GM21447 (cell line): ENCODE results near the gene KMT2E.

Source experiments
- ATAC-seq: cut with Tn5 transposase; IDR thresholded peaks from one replicate; pipeline ENCODE4 v1.9.1; 2021; ENCODE audit not compliant: unreplicated experiment

KMT2E gene

GRCh38 chr7:105068886-105069285 lies 54.9 kb downstream of the KMT2E start:
- no peak for ATAC-seq

DNA sequence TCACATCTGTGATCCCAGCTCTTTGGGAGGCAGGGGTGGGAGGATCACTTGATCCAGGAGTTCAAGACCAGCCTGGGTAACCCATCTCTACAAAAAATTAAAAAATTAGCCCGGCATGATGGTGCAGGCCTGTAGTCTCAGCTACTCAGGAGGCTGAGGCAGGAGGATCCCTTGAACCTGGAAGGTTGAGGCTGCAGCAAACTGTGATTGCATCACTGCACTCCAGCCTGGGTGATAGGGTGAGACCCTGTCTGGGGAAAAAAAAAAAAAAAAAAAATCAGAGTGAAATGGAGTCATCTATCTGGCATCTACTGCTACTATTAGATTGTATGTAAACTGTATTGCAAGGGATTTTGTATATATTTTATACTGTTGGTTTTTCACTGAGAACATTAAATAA lies 59.1 kb downstream of the KMT2E start:
- ATAC-seq = no peak

DNA sequence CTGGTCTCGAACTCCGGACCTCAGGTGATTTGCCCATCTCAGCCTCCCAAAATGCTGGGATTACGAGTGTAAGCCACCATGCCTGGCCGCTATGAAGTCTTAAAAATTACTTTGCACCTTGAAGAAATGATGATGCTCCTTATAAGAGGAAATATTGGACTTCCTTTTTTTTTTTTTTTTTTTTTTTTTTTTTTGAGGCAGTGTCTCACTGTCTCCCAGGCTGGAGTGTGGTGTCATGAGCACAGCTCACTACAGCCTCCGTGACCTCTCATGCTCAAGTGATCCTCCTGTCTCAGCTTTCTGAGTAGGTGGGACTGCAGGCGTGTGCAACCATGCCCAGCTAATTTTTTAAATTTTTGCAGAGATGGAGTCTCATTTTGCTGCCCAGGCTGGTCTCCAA lies 65.3 kb downstream of the KMT2E start:
- no peak for ATAC-seq

DNA sequence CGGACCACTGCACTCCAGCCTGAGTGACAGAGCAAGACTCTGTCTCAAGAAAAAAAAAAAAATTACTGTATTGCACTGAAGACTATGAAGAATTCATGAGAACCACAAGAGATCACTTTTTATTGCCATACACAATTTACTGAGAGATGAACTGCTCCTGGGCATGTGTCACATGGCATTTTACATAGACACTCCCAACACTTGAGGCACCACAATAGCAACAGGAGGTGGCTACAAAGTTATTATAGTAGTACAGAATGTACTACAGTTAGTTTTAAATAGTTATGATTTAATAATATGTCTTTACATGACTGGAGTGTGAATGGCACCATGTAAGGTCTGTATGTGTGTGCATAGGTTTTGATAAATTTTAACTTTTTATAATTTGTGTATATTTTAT lies 70.6 kb downstream of the KMT2E start:
- no peak for ATAC-seq

DNA sequence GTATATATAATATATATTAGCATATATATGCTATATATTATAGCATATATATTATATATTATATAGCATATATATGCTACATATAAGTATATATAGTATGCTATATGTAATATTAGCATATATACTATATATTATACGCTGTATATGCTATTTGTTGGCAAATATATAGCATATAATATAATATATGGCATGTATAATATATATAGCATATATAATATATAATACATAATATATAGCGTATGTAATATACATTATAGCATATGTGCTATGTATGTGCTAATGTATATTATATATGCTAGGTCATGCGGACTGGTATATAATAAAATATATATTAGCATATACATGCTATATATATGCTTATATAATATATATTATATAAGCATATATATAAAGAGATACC lies 72.8 kb downstream of the KMT2E start:
- no peak for ATAC-seq

- no peak for ATAC-seq
These were observed 74.0 kb downstream of the KMT2E start for GRCh38 chr7:105087981-105088380.

DNA sequence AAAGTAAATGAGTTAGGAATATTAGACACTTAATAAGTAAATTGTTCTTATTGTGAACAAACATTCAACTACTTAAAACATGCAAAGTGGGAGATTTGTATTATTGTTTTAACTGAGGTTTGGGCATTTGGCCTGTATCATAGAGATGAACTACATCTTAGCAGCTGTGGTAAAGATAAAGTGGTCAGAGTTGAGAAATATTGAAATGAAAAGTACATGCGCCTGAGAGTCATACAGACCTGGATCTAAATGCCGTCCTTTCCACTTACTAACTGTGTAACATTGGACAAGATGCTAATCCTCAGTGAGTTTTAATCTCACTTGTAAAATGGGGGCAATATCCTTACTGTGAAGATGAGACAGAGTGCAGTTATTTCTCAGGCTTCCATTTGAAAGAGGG lies 74.5 kb downstream of the KMT2E start:
- ATAC-seq = no peak

GRCh38 chr7:105094966-105095365 lies 81.0 kb downstream of the KMT2E start:
- no peak for ATAC-seq

DNA sequence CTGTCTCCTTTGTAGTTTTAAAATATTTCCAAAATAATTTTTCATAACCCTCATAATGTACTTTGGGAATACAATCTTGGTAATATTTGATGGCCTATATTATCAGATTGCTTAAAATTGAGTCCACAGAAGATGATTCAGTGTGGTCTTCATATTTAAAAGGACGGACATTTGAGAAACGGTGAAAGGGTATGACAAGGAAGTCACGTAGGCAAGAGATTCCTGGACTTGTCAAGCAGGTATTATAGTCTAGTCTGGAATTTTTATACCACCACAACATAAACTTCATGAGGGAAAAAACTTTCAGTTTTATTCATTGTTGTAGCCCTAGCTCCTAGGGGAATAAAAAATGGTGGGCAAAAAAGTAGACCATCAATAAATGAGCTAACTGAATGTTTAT lies 82.3 kb downstream of the KMT2E start:
- no peak for ATAC-seq

GRCh38 chr7:105097619-105098018 lies 83.6 kb downstream of the KMT2E start:
- no peak for ATAC-seq

DNA sequence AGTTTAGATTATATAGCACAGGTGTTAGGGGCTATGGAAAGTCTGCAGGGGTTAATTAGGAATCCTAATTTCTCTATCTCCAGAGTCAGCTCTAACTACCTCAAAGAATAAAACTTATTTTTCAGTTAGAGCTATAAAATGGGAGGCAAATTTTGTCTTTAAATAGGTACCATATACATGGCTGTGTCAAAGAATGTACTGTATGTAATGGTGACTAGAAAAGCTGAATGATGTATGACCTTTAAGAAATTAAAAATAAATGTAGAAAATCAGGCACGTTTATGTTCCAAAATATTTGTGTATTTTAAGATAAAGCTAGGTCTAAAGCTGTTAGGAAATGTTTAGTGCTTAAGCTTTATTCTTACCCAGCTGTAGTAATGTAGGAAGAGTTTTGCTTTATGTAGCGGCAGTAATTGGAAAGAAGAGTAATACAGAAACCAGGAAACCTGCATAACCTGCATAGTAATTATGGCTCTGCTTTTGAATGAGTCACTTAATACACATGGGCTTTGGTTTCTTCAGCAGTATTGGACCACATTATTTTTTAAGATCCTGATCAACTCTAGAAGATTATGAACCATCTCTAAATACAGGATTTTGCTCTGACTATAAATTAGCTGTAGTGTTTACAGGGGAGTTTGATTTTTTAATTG lies 85.0 kb downstream of the KMT2E start:
- ATAC-seq = peak; percentile 70

DNA sequence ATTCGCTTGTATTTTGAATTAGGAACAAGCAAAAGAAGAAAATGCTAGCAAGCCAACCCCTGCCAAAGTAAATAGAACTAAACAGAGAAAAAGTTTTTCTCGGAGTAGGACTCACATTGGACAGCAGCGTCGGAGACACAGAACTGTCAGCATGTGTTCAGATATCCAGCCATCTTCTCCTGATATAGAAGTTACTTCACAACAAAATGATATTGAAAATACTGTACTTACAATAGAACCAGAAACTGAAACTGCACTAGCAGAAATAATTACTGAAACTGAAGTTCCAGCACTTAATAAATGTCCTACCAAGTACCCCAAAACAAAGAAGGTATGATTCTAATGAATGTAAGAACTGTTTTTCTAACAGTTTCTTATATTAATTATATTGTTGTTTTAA lies 87.9 kb downstream of the KMT2E start:
- ATAC-seq = no peak

GRCh38 chr7:105102557-105103352 lies 88.8 kb downstream of the KMT2E start:
- no peak for ATAC-seq

DNA sequence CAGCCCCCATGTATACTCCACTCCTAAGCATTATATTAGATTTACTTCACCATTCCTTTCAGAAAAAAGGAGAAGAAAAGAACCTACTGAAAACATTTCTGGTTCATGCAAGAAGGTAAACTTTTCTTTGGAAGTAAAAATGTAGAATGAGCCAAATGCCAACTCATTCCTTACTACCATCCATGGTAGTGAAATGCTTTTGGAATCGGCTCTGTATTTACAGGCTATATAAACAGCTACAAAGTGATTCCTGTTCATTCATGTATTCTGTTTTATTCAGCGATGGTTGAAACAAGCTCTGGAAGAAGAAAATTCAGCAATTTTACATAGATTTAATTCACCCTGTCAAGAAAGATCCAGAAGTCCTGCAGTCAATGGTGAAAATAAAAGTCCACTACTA lies 91.6 kb downstream of the KMT2E start:
- ATAC-seq = no peak

DNA sequence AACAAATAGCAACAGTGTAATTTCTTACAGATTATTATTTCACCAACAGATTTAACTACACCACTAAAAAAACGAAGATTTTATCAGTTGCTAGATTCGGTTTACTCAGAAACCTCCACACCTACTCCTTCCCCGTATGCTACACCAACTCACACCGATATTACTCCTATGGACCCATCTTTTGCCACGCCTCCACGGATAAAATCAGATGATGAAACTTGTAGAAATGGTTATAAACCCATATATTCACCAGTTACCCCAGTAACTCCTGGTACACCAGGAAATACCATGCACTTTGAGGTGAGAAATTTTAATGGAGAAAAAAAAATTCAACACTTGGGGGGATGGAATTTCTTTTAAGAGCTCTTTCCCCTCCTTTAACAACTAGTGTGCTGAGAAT lies 92.5 kb downstream of the KMT2E start:
- ATAC-seq = no peak

DNA sequence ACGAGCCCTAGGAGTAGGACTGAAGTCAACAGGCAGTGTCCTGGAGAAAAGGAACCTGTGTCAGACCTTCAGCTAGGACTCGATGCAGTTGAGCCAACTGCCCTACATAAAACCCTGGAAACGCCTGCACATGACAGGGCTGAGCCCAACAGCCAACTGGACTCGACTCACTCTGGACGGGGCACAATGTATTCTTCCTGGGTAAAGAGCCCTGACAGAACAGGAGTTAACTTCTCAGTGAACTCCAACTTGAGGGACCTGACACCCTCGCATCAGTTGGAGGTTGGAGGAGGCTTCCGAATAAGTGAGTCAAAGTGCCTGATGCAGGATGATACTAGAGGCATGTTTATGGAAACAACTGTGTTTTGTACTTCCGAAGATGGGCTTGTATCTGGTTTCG lies 93.5 kb downstream of the KMT2E start:
- no peak for ATAC-seq

GRCh38 chr7:105112440-105113418 lies 98.7 kb downstream of the KMT2E start:
- no peak for ATAC-seq

DNA sequence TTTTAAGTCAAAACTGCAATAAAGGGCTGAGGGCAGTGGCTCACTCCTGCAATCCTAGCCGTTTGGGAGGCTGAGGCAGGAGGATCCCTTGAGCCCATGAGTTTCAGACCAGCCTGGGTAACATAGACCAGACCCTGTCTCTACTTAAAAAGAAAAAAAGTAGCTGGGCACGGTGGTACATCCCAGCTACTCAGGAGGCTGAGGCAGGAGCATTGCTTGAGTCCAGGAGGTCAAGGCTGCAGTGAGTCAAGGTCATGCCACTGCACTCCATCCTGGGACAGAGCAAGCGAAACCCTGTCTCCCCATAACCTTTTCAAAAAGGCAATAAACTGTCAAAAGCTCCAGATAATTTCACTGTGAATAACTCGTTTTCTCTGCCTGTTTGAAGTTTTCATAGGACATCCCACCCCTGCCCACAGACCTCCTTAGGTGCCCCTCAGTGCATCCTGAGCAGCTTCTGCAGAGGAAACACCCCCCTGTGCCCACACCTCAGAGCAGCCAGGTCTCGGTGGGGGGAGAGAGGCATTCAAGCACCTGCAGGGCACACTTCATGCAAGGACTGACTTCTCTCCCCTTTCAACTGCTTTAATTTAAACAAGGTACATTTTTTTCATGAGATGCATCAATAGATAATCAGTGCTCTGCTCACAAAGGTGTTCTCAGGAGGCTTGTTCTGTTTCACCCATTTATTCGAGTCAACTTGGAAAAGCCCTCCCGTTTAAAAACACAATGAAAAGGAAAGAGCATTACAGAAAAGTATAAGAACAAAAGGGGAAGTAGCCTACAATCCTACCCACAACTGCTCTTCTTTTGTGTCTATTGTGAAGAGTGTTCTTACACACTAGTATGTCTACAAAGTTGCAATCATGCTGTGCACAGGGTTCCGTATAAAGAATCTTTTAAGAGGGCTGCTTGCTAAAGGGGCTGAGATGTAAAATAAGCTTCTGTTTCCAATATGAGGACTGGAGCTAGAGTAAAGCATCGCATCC lies 104.9 kb downstream of the KMT2E start:
- ATAC-seq = no peak

- ATAC-seq = no peak
These were observed 108.6 kb downstream of the KMT2E start for GRCh38 chr7:105122619-105123018.

DNA sequence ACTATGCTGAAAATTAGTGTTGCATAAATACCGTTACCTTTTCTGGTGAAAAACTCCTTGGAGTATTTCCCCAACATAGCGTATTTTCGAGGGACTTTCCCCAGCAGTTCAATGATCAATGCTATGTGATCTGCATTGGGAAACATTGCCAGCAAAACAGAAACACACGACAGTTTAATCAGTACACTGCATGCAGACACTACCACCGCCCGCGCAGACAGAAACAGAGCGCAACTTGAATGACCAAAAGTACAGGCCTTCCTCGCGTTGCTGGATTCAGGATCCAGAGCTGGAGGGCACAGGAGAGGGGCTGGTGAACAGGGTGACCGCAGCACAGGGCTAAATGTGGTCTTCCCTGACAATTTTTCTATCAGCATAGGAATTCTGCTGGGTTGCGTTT lies 111.7 kb downstream of the KMT2E start:
- no peak for ATAC-seq
